Measurements from ENCODE around the gene PPAT. TPM values are rescaled to one million over a fixed set of nuclear protein-coding genes. Genes with fewer than 3 reads are reported as not detected.

The PPAT gene
- polyA plus RNA-seq, 3 donors, result 0.83 to 1.5 (median 1.4) TPM

DNA sequence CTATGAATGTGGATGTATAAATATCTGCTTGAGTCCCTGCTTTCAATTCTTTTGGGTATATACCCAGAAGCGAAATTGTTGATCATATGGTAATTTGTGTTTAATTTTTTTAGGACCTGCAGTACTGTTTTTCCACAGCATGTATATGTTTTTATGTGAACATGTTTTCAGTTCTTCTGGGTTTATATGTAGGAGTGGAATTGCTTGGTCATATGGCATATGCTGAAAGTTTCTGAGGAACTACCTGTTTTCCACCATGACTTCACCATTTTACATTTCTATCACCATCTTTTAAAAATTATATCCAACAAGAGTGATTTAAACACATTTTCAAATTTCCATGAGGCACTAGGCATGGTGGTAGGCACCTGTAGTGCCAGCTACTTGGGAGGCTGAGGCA is 8.2 kb downstream of the PPAT start:
- Mint-ChIP-seq H3K4me1 (no peaks in the 10 kb centered on the region), H3K27me3 (ENCODE audit: low read depth in 3 of 3) (no peaks in the 10 kb centered on the region), H3K27ac (no peak overlapping the region), H3K4me3 (no peak overlapping the region), H3K36me3 (no peaks in the 10 kb centered on the region), H3K9me3 (no peaks in the 10 kb centered on the region)
- Histone ChIP-seq H3K27ac (ENCODE audit: low read depth in 1 of 2, low read length in 2 of 2) (no peak overlapping the region), H3K9ac (ENCODE audit: insufficient read depth, low read length, poor library complexity, severe bottlenecking) (no peak overlapping the region), H3K4me3 (replicated peaks in 1 of 3; ENCODE audit: low read depth in 2 of 3, low read length in 3 of 3) (no peak overlapping the region), H3K4me2 (replicated peaks; ENCODE audit: extremely low read depth, low read length, poor library complexity, severe bottlenecking) (no peak overlapping the region), H3K36me3 (replicated peaks in 1 of 2; ENCODE audit: control insufficient read depth in 1 of 2, insufficient read depth in 2 of 2, low read length in 2 of 2) (no peaks in the 10 kb centered on the region), H3K27me3 (ENCODE audit: control insufficient read depth in 2 of 2, insufficient read depth in 2 of 2, low read length in 2 of 2) (no peaks in the 10 kb centered on the region), H3K9me3 (replicated peaks in 1 of 2; ENCODE audit: control insufficient read depth in 1 of 2, insufficient read depth in 1 of 2, low read length in 2 of 2) (no peaks in the 10 kb centered on the region), H3K79me2 (ENCODE audit: insufficient read depth, low read length) (peaks cover 65% of the 10 kb centered on the region), H3K4me1 (ENCODE audit: control insufficient read depth in 1 of 2, insufficient read depth in 2 of 2, low read length in 2 of 2) (no peaks in the 10 kb centered on the region), H2AFZ (ENCODE audit: insufficient read depth, low read depth, low read length, poor library complexity, severe bottlenecking) (no peak overlapping the region), H4K20me1 (ENCODE audit: insufficient read depth, low read length) (no peaks in the 10 kb centered on the region)
- intact Hi-C loops (cut with micrococcal nuclease), result loop anchor here (5.0 to 10.0 kb wide), 2 partner anchors 408 to 410 kb away; no protein-coding TSS in a partner anchor
- WGBS (ENCODE audit: insufficient coverage), result no CpG with 5 or more reads among the region's 1 CpG
- DNase-seq, result no peak
- TF ChIP-seq, protein P1, sequence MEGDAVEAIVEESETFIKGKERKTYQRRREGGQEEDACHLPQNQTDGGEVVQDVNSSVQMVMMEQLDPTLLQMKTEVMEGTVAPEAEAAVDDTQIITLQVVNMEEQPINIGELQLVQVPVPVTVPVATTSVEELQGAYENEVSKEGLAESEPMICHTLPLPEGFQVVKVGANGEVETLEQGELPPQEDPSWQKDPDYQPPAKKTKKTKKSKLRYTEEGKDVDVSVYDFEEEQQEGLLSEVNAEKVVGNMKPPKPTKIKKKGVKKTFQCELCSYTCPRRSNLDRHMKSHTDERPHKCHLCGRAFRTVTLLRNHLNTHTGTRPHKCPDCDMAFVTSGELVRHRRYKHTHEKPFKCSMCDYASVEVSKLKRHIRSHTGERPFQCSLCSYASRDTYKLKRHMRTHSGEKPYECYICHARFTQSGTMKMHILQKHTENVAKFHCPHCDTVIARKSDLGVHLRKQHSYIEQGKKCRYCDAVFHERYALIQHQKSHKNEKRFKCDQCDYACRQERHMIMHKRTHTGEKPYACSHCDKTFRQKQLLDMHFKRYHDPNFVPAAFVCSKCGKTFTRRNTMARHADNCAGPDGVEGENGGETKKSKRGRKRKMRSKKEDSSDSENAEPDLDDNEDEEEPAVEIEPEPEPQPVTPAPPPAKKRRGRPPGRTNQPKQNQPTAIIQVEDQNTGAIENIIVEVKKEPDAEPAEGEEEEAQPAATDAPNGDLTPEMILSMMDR (IDR thresholded peaks at IDR 0.05), result no peak

DNA sequence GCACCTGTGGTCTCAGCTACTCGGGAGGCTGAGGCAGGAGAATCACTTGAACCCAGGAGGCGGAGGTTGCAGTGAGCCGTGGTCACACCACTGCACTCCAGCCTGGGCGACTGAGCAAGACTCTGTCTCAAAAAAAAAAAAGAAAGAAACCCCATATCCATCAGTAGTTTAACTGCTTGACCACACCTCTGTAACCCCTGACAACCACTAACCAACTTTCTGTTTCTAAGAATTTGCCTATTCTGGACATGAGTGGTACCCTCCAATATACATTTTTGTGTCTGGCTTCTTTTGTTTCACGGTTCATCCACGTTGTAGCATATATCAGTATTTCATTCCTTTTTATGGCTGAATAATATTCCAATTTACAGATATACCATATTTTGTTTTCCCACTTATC is 9.1 kb downstream of the PPAT start:
- Mint-ChIP-seq H3K27me3 (ENCODE audit: low read depth in 3 of 3) (no peaks in the 10 kb centered on the region), H3K4me3 (no peak overlapping the region), H3K36me3 (no peaks in the 10 kb centered on the region), H3K4me1 (no peaks in the 10 kb centered on the region), H3K9me3 (no peaks in the 10 kb centered on the region), H3K27ac (no peak overlapping the region)
- H3K27ac ChIP-seq (ENCODE audit: low read depth in 1 of 2, low read length in 2 of 2), result no peak overlapping the region
- no peak overlapping the region for H3K4me3 ChIP-seq (replicated peaks in 1 of 3; ENCODE audit: low read depth in 2 of 3, low read length in 3 of 3)
- H3K36me3 ChIP-seq (replicated peaks in 1 of 2; ENCODE audit: control insufficient read depth in 1 of 2, insufficient read depth in 2 of 2, low read length in 2 of 2), result no peaks in the 10 kb centered on the region
- H2AFZ ChIP-seq (ENCODE audit: insufficient read depth, low read depth, low read length, poor library complexity, severe bottlenecking), result no peak overlapping the region
- intact Hi-C loops (cut with micrococcal nuclease), result loop anchor here (5.0 to 10.0 kb wide), 2 partner anchors 409 to 411 kb away; no protein-coding TSS in a partner anchor
- H3K27me3 ChIP-seq (ENCODE audit: control insufficient read depth in 2 of 2, insufficient read depth in 2 of 2, low read length in 2 of 2), result no peaks in the 10 kb centered on the region
- H3K4me2 ChIP-seq (replicated peaks; ENCODE audit: extremely low read depth, low read length, poor library complexity, severe bottlenecking), result no peak overlapping the region
- H3K9ac ChIP-seq (ENCODE audit: insufficient read depth, low read length, poor library complexity, severe bottlenecking), result no peak overlapping the region
- H3K79me2 ChIP-seq (ENCODE audit: insufficient read depth, low read length), result peaks cover 61% of the 10 kb centered on the region
- TF ChIP-seq, protein P1 (IDR thresholded peaks at IDR 0.05), result no peak
- DNase-seq, result no peak
- H3K9me3 ChIP-seq (replicated peaks in 1 of 2; ENCODE audit: control insufficient read depth in 1 of 2, insufficient read depth in 1 of 2, low read length in 2 of 2), result no peaks in the 10 kb centered on the region
- H3K4me1 ChIP-seq (ENCODE audit: control insufficient read depth in 1 of 2, insufficient read depth in 2 of 2, low read length in 2 of 2), result no peaks in the 10 kb centered on the region
- no CpG with 5 or more reads among the region's 6 CpGs for WGBS (ENCODE audit: insufficient coverage)
- H4K20me1 ChIP-seq (ENCODE audit: insufficient read depth, low read length), result no peaks in the 10 kb centered on the region

Data from CD14-positive monocyte (primary cell).